Measurements from ENCODE around the gene NLGN1. TPM values are rescaled to one million over a fixed set of nuclear protein-coding genes. Genes with fewer than 3 reads are reported as not detected.

The NLGN1 gene
- total and polyA plus RNA-seq, 2 experiments from 2014 or later = 5.1 to 11.2 TPM

DNA sequence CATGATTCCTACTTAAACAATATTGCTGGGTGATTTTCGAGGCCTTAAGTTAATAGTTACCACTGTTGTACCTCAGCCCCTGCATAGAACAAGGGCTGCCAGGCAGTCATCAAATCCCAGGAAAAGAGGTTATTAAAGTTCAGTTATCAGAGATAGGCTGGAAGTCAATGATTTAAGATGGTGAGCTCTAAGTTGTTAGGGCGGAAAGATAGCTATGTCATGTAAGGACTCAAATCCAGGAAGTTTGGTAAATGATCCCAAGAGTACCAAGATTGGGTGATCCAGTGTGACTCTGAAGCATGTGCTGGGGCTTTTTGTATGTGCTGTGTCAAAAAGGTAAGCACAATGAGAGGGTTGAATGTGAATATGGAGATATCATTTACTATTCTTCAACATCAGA, 287.9 kb downstream of the NLGN1 start:
- Histone ChIP-seq H3K4me1 (ENCODE audit: insufficient read depth) (no peaks in the 10 kb centered on the region), H3K36me3 (replicated peaks; ENCODE audit: insufficient read depth, low read depth) (no peaks in the 10 kb centered on the region), H4K20me1 (ENCODE audit: insufficient read depth, poor library complexity, severe bottlenecking) (no peaks in the 10 kb centered on the region), H3K27me3 (no peaks in the 10 kb centered on the region), H3K4me3 (no peak overlapping the region), H3K9me3 (ENCODE audit: low read depth) (no peaks in the 10 kb centered on the region), H3K9me2 (replicated peaks; ENCODE audit: insufficient read depth) (no peaks in the 10 kb centered on the region), H3K4me2 (no peak overlapping the region), H3K79me2 (no peaks in the 10 kb centered on the region), H3K27ac (no peak overlapping the region), H2AFZ (no peak overlapping the region)
- no peak for DNase-seq (ENCODE audit: low spot score)
- TF ChIP-seq CTCF (IDR thresholded peaks at IDR 0.05; ENCODE audit: poor library complexity) = no peak
- no peak for TF ChIP-seq EZH2 (IDR thresholded peaks at IDR 0.05; ENCODE audit: borderline replicate concordance)
- TF ChIP-seq EZH2phosphoT487 (IDR thresholded peaks at IDR 0.05; ENCODE audit: low read depth, severe bottlenecking, unreplicated experiment) = no peak
- 68% methylated on average over 2 of the region's 2 CpGs for WGBS (ENCODE audit: low lambda C conversion rate, missing lambda C conversion rate)

DNA sequence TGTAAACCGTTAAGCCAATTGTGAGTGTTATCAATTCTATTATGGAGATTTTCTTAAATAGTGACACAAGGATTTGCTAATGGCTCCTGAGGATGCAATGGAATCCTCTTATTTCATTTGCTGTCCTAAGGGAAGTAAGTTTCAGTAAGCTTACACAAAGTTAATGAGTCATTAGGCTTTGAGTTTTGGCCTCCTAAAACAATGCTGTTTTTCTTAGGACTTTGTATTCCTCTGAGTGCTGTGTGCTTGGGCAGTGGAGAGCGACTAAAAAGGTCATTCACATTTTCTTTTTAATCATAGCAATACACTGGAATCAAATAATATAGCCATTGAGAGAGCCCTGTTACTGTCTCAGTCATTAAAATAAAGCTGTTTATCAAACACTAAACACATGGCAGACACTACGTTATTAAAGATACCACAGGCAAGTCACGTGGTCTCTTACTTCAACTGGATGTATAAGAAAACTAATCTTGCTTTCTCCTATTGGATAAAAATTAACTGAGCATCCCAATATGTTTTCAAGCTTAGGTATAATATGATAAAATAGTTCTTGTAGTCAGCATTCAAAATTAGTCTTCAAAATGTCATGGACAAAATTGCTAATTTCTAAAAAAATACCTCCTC, 290.8 kb downstream of the NLGN1 start:
- Histone ChIP-seq H3K9me3 (ENCODE audit: low read depth) (no peaks in the 10 kb centered on the region), H3K4me3 (no peak overlapping the region), H3K27me3 (no peaks in the 10 kb centered on the region), H3K4me1 (ENCODE audit: insufficient read depth) (no peaks in the 10 kb centered on the region), H3K4me2 (no peak overlapping the region), H4K20me1 (ENCODE audit: insufficient read depth, poor library complexity, severe bottlenecking) (no peaks in the 10 kb centered on the region), H2AFZ (no peak overlapping the region), H3K9me2 (replicated peaks; ENCODE audit: insufficient read depth) (no peaks in the 10 kb centered on the region), H3K27ac (no peak overlapping the region), H3K79me2 (no peaks in the 10 kb centered on the region), H3K36me3 (replicated peaks; ENCODE audit: insufficient read depth, low read depth) (no peaks in the 10 kb centered on the region)
- TF ChIP-seq CTCF (IDR thresholded peaks at IDR 0.05; ENCODE audit: poor library complexity) (no peak), EZH2phosphoT487 (IDR thresholded peaks at IDR 0.05; ENCODE audit: low read depth, severe bottlenecking, unreplicated experiment) (no peak), EZH2 (IDR thresholded peaks at IDR 0.05; ENCODE audit: borderline replicate concordance) (no peak)
- no peak for DNase-seq (ENCODE audit: low spot score)
- 82% methylated on average over 4 of the region's 4 CpGs for WGBS (ENCODE audit: low lambda C conversion rate, missing lambda C conversion rate)

- WGBS (ENCODE audit: low lambda C conversion rate, missing lambda C conversion rate) = 77% methylated on average over 7 of the region's 7 CpGs
- H3K4me2 ChIP-seq = no peak overlapping the region
- H3K27me3 ChIP-seq = no peaks in the 10 kb centered on the region
- H2AFZ ChIP-seq = no peak overlapping the region
- DNase-seq (ENCODE audit: low spot score) = no peak
- no peaks in the 10 kb centered on the region for H3K9me3 ChIP-seq (ENCODE audit: low read depth)
- no peaks in the 10 kb centered on the region for H3K9me2 ChIP-seq (replicated peaks; ENCODE audit: insufficient read depth)
- no peak overlapping the region for H3K4me3 ChIP-seq
- no peaks in the 10 kb centered on the region for H3K36me3 ChIP-seq (replicated peaks; ENCODE audit: insufficient read depth, low read depth)
- TF ChIP-seq EZH2 (IDR thresholded peaks at IDR 0.05; ENCODE audit: borderline replicate concordance) = no peak
- no peak for TF ChIP-seq EZH2phosphoT487 (IDR thresholded peaks at IDR 0.05; ENCODE audit: low read depth, severe bottlenecking, unreplicated experiment)
- no peak for TF ChIP-seq CTCF (IDR thresholded peaks at IDR 0.05; ENCODE audit: poor library complexity)
- no peaks in the 10 kb centered on the region for H3K79me2 ChIP-seq
- H3K27ac ChIP-seq = no peak overlapping the region
- no peaks in the 10 kb centered on the region for H4K20me1 ChIP-seq (ENCODE audit: insufficient read depth, poor library complexity, severe bottlenecking)
- no peaks in the 10 kb centered on the region for H3K4me1 ChIP-seq (ENCODE audit: insufficient read depth)
Measured at GRCh38 chr3:173690542-173691180, 293.1 kb downstream of the NLGN1 start.

Data from hepatocyte (in vitro differentiated cells).